Renal cortical epithelial cell (primary cell): Measurements from ENCODE around the gene FIGNL2. TPM values are rescaled to one million over a fixed set of nuclear protein-coding genes. Genes with fewer than 3 reads are reported as not detected.

Source experiments
- DNase-seq: peaks from one replicate; pipeline ENCODE4 v3.0.0-alpha.2; 2011; ENCODE audit warnings: low read depth
- total RNA-seq: library from RNA; depleted of rRNA; stranded (reverse); fragments of >200 nt; gene quantifications from 2 replicates; pipeline ENCODE4 v1.2.3, GENCODE V29; 2014

FIGNL2 gene
- total RNA-seq, 1 donor from 2014 or later = 5.5 TPM

GRCh38 chr12:51773145-51773869 lies 75.2 kb downstream of the FIGNL2 start:
- peak; percentile 92 for DNase-seq

GRCh38 chr12:51771008-51771407 lies 77.5 kb downstream of the FIGNL2 start:
- peak; percentile 65 for DNase-seq

Other genes starting within 250 kb of the FIGNL2 start
- not detected in 2 replicates for gene ANKRD33, start 39.4 kb upstream of the FIGNL2 start, total RNA-seq
- gene ACVRL1, start 58.8 kb upstream of the FIGNL2 start, total RNA-seq = 2.1 and 3.5 TPM in 2 replicates
- 14.8 and 58.1 TPM in 2 replicates for gene ACVR1B, start 103.0 kb upstream of the FIGNL2 start, total RNA-seq
- gene TAMALIN, start 158.2 kb upstream of the FIGNL2 start, total RNA-seq = 2.2 and 3.0 TPM in 2 replicates
- 1.0 and 2.3 TPM in 2 replicates for gene NR4A1, start 202.7 kb upstream of the FIGNL2 start, total RNA-seq
- gene ATG101, start 221.3 kb upstream of the FIGNL2 start, total RNA-seq = 59.6 and 113 TPM in 2 replicates
- gene SMIM41, start 231.0 kb upstream of the FIGNL2 start, total RNA-seq = 0.15 TPM in 1 of 2 replicates, not detected in the other